Retinal pigment epithelial cell (primary cell): Measurements from ENCODE around the gene DCBLD2.

Experiments used
- DNase-seq: peaks from one replicate; pipeline ENCODE4 v3.0.0-alpha.2; 2010; ENCODE audit warnings: low read depth
- H3K4me3 ChIP-seq: 2 replicates; pipeline ENCODE4 v1.5.1; 2011; ENCODE audit warnings: mild to moderate bottlenecking, low read length, control low read depth, moderate library complexity
- TF ChIP-seq, protein P1 (sequence below): conservative IDR thresholded peaks from 2 replicates; pipeline ENCODE4 v1.5.1; 2011; ENCODE audit warnings: low read depth, low read length, control low read depth, inconsistent platforms

DCBLD2 gene

DNA sequence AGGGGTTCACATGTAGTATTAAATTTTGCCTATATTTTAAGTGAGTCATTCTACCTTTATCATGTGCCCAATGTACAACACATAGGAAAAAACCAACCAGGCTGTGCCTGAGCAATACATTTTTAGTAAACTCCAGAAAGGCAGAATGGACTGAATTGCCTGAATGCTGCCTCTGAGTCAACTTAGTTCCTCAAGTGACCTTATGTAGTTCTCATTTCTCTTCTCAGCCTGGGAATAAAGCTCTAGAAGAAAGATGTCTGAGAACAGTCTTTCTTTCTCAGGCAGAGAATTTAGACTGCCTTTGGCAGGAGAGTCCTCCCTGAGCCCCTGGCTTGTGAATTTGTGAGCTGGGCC lies 125.4 kb downstream of the DCBLD2 start:
- TF ChIP-seq, protein P1, sequence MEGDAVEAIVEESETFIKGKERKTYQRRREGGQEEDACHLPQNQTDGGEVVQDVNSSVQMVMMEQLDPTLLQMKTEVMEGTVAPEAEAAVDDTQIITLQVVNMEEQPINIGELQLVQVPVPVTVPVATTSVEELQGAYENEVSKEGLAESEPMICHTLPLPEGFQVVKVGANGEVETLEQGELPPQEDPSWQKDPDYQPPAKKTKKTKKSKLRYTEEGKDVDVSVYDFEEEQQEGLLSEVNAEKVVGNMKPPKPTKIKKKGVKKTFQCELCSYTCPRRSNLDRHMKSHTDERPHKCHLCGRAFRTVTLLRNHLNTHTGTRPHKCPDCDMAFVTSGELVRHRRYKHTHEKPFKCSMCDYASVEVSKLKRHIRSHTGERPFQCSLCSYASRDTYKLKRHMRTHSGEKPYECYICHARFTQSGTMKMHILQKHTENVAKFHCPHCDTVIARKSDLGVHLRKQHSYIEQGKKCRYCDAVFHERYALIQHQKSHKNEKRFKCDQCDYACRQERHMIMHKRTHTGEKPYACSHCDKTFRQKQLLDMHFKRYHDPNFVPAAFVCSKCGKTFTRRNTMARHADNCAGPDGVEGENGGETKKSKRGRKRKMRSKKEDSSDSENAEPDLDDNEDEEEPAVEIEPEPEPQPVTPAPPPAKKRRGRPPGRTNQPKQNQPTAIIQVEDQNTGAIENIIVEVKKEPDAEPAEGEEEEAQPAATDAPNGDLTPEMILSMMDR, result no peak
- no peak for DNase-seq
- H3K4me3 ChIP-seq, result no peak overlapping the region

DNA sequence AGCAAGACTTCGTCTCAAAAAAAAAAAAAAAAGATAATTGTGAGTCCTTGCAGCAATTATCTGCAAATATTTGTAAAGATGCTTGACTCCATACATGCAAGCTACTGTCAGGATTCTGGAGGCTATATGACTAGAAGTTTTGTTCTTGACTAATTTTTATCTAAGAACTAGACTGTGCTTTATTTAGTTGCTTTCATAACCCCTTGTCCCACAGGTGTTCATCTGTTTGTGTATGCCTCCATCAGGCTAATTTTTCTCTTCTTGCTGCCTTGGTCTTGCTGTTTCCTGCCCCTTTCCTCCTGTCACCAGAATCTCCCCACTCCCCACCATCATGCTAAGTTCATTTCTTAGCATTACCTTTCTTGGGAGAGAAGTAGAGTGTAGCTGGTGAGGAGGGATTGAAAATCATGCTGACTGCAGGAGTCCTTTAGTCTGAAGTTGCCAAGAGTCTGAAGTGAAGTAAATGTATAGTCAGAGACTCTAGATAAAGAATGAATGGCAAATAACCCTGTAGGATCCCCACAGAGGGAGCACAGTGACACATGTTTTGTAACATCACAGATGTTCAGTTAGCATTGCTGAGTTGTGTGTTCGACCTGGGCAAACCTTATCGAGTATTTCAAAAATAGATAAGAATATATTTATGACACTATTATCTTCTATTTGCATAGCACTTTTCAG lies 125.9 kb downstream of the DCBLD2 start:
- no peak for DNase-seq
- H3K4me3 ChIP-seq, result no peak overlapping the region
- TF ChIP-seq, protein P1, result no peak

DNA sequence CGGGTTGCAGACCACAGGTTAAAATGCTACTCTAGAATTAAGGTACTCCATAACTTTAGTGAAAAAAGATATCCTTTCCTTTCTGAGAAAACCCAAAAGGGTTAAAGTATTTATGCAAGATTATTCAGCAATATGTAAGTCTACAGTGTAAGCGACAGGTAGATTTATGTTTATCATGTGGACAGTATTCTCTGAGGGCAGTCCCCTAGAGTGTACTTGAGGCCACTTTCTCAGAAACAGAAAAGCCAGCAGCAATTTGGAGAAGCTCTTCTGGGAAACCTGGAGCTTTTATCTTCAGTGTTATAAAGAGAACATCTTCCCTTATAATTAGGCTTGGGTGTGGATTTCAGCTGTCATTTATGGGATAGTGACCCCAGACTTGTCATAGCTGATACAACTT lies 129.5 kb downstream of the DCBLD2 start:
- TF ChIP-seq, protein P1, result no peak
- no peak for DNase-seq
- H3K4me3 ChIP-seq, result no peak overlapping the region

DNA sequence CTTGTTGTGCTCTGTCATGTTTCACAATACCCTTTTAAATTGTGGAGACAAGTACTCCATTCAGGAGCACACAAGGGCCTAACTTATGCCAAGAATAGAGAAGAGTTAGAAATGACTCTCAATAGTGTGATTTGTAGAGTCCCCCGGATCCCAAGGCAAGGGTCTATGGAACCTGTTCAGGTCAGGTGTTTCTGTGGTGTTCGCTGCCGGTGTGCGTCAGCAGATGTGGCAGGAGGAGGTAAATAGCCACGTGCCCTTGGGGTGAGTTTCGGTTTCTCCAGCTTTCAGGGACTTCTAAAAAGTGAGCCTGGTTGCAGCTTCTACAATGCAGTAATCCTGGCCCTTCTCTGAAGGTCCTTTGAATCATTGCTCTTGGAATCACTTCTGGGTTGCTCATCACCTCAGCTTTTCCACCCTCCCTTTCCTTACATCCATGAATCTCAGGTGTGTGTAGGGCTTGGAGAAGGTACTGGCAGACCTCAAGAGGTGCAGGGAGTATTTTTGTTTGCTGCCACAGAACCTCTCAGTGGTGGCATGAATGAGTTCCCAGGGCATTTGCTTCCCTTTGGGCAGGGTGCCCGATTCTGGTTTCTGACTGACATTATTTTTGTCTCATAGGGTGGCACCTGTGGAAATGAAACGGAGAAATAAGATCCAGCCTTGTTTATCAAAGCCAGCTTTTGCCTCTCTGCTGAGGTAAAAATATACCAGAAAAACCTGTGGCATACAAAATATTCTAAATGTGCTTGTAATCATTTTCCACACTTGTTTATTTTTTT lies 131.0 kb downstream of the DCBLD2 start:
- no peak for DNase-seq
- H3K4me3 ChIP-seq, result no peak overlapping the region
- TF ChIP-seq, protein P1, result no peak

DNA sequence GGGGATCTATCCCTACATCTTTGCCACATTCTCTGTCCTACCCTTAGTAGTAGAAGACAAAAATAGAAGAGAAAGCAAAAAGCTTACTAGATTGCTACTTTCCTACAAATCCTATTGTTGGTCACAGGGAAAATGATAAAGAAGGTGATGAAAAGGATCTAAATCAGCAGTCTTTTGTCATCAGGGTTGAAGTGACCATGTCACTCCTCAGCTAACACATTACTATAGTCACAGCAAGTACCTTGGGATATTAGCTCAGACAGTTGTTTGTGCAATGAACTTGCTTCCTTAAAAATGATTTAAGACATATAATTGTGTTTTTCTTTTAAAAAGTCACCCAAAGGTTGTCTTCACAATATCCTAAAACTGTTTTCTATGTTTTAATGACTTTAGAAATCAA lies 132.0 kb downstream of the DCBLD2 start:
- H3K4me3 ChIP-seq, result no peak overlapping the region
- TF ChIP-seq, protein P1, result no peak
- no peak for DNase-seq

DNA sequence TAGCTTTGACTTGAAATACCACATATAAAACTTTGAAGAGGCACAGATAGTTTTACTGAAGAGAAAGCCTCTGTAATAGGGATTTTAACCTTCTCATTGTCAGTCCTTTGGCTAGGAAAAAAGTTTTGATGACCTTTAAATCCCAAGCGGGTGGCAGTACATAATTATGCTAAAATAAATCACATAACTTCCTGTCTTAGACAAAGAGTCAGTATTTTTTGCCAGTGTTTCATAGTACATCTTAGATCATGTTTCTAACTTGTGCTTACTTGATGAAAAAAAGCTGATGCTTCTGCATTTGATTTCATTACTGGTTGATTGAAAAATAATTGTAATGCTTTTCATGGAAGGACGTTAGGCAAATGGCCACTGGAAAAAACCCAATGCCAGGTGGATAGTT lies 132.5 kb downstream of the DCBLD2 start:
- DNase-seq, result no peak
- TF ChIP-seq, protein P1, result no peak
- no peak overlapping the region for H3K4me3 ChIP-seq

DNA sequence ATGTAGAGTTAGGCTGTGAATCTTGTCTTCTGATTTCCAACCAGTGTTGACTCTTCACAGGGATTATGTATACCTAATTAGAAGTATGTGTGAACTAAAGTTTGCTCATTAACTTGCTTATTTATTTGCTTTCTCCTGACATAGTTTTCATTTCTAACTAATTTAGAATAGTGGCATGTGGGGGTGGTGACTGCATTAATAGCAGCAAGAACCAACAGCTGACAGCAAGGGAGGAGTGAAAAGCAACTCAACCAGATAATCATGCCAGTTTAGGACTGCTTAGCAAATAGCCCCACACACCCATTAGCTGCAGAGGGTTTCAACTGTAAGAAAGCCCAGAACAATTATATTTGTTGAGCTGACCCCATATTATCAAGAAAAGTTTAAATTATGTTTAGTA lies 134.6 kb downstream of the DCBLD2 start:
- no peak for DNase-seq
- TF ChIP-seq, protein P1, result no peak
- H3K4me3 ChIP-seq, result no peak overlapping the region
